ENCODE data around the gene UBA52.
A peak's percentile ranks its signal among the peaks of the same experiment; 100 is the strongest.

UBA52 gene

GRCh38 chr19:18608805-18609716, 37.4 kb downstream of the UBA52 start:
- DNase-seq, result no peak

- DNase-seq, result no peak
Observed at GRCh38 chr19:18609717-18610051, 38.0 kb downstream of the UBA52 start.

- DNase-seq, result no peak
Observed at GRCh38 chr19:18610245-18610555, 38.5 kb downstream of the UBA52 start.

GRCh38 chr19:18610556-18611326, 39.1 kb downstream of the UBA52 start:
- DNase-seq, result no peak

- peak; percentile 52 for DNase-seq
Observed at GRCh38 chr19:18611327-18612050, 39.8 kb downstream of the UBA52 start.

- no peak for DNase-seq
Observed at GRCh38 chr19:18612051-18612771, 40.6 kb downstream of the UBA52 start.

- peak; percentile 66 for DNase-seq
Observed at GRCh38 chr19:18612772-18613588, 41.3 kb downstream of the UBA52 start, which contains the start of gene TMEM59L. TMEM59L (plus strand) TSS chr19:18612870; CDS start chr19:18612959, 89 bp downstream.

GRCh38 chr19:18613589-18614234, 42.1 kb downstream of the UBA52 start:
- no peak for DNase-seq

- DNase-seq, result no peak
Observed at GRCh38 chr19:18616023-18616422, 44.4 kb downstream of the UBA52 start.

GRCh38 chr19:18617562-18617961, 45.9 kb downstream of the UBA52 start:
- no peak for DNase-seq

GRCh38 chr19:18618236-18618635, 46.6 kb downstream of the UBA52 start:
- no peak for DNase-seq

GRCh38 chr19:18620311-18620710, 48.7 kb downstream of the UBA52 start:
- DNase-seq, result no peak

- no peak for DNase-seq
Observed at GRCh38 chr19:18620902-18621301, 49.2 kb downstream of the UBA52 start.

GRCh38 chr19:18626906-18627305, 55.2 kb downstream of the UBA52 start:
- DNase-seq, result no peak

Measured in activated T-cell treated with anti-CD3 and anti-CD28 coated beads, Interleukin-2, amount 50 U/mL, for 1 hour (primary cell).